BJ (cell line): Measurements from ENCODE around the gene SLC2A9. TPM values are rescaled to one million over a fixed set of nuclear protein-coding genes. Genes with fewer than 3 reads are reported as not detected.

ENCODE experiments used
- CTCF ChIA-PET: fragments of 350-600 bp; formaldehyde crosslinking; extraction: SDS; loops from one replicate; lab custom pipeline; 2021; ENCODE audit warnings: antibody characterized with exemption, inconsistent platforms; lab: Yijun Ruan, JAX
- POLR2A ChIA-PET: fragments of 300-600 bp; sonication (Branson Sonifier 250); formaldehyde crosslinking; extraction: SDS; loops from one replicate; lab custom pipeline; 2021; ENCODE audit warnings: antibody characterized with exemption; lab: Charles Lee
- DNase-seq: peaks from one replicate; pipeline ENCODE4 v3.0.0-alpha.2; 2011; ENCODE audit warnings: low read depth
- H3K27me3 ChIP-seq: 2 replicates; pipeline ENCODE4 v1.6.0; 2011; ENCODE audit warnings: low read length; ENCODE audit not compliant: control insufficient read depth, insufficient read depth
- H3K36me3 ChIP-seq: 2 replicates; pipeline ENCODE4 v1.5.1; 2011; ENCODE audit warnings: low read length; ENCODE audit not compliant: control insufficient read depth, insufficient read depth
- H3K4me3 ChIP-seq: 2 replicates; pipeline ENCODE4 v1.5.1; 2011; ENCODE audit warnings: low read depth, mild to moderate bottlenecking, control low read depth, low read length
- CTCF ChIP-seq: IDR thresholded peaks from 2 replicates; pipeline ENCODE4 v1.5.1; 2011; ENCODE audit warnings: low read depth, mild to moderate bottlenecking, control low read depth, inconsistent platforms, low read length, moderate library complexity; ENCODE audit not compliant: insufficient read depth
- polyA plus RNA-seq: library from polyadenylated mRNA; depleted of rRNA; stranded (reverse); fragments of >200 nt; gene quantifications from 2 replicates; pipeline ENCODE4 v1.2.3, GENCODE V29; 2011

SLC2A9 gene
- polyA plus RNA-seq, 1 experiment = 6.4 TPM

GRCh38 chr4:10002278-10002677 lies 19.0 kb downstream of the SLC2A9 start:
- no peaks in the 10 kb centered on the region for H3K36me3 ChIP-seq
- TF ChIP-seq CTCF = no peak
- H3K4me3 ChIP-seq = no peak overlapping the region
- no peak for DNase-seq
- CTCF ChIA-PET = interaction anchor here (5.7 kb wide), 1 partner anchor 13 kb away, joined by 32 read pairs; no protein-coding TSS in a partner anchor
- H3K27me3 ChIP-seq = no peaks in the 10 kb centered on the region
- POLR2A ChIA-PET = no interaction called here

- H3K4me3 ChIP-seq = no peak overlapping the region
- ChIA-PET CTCF (interaction anchor here (1.5 to 5.7 kb wide), 2 partner anchors 14 to 17 kb away, joined by 5 to 32 read pairs; no protein-coding TSS in a partner anchor), POLR2A (no interaction called here)
- TF ChIP-seq CTCF = no peak
- H3K27me3 ChIP-seq = no peaks in the 10 kb centered on the region
- DNase-seq = no peak
- H3K36me3 ChIP-seq = no peaks in the 10 kb centered on the region
These were observed 19.5 kb downstream of the SLC2A9 start for GRCh38 chr4:10001757-10002156.

GRCh38 chr4:9999956-10000561 lies 21.2 kb downstream of the SLC2A9 start:
- DNase-seq = no peak
- H3K36me3 ChIP-seq = no peaks in the 10 kb centered on the region
- no peaks in the 10 kb centered on the region for H3K27me3 ChIP-seq
- ChIA-PET POLR2A (no interaction called here), CTCF (interaction anchor here (1.2 to 1.6 kb wide), 3 partner anchors 9 to 19 kb away, joined by 4 to 8 read pairs (median 5); no protein-coding TSS in a partner anchor)
- no peak overlapping the region for H3K4me3 ChIP-seq
- no peak for TF ChIP-seq CTCF

- no peak overlapping the region for H3K4me3 ChIP-seq
- no peak for DNase-seq
- no peaks in the 10 kb centered on the region for H3K27me3 ChIP-seq
- no peak for TF ChIP-seq CTCF
- CTCF ChIA-PET = interaction anchor here (1.9 kb wide), 1 partner anchor 21 kb away, joined by 4 read pairs; no protein-coding TSS in a partner anchor
- POLR2A ChIA-PET = no interaction called here
- H3K36me3 ChIP-seq = no peaks in the 10 kb centered on the region
These were observed 23.4 kb downstream of the SLC2A9 start for GRCh38 chr4:9997886-9998285.

GRCh38 chr4:9996319-9997110 lies 24.8 kb downstream of the SLC2A9 start:
- TF ChIP-seq CTCF = no peak
- Histone ChIP-seq H3K27me3 (no peaks in the 10 kb centered on the region), H3K4me3 (no peak overlapping the region), H3K36me3 (no peaks in the 10 kb centered on the region)
- no peak for DNase-seq
- POLR2A ChIA-PET = no interaction called here
- CTCF ChIA-PET = interaction anchor here (0.9 kb wide), 1 partner anchor 26 kb away, joined by 3 read pairs; no protein-coding TSS in a partner anchor
